Left cardiac atrium (tissue), 4 donors: Measurements from ENCODE around the gene THAP8. TPM values are rescaled to one million over a fixed set of nuclear protein-coding genes. Genes with fewer than 3 reads are reported as not detected.
"Not testable (repeated sequence)": the region's sequence is repeated elsewhere in the genome, so short reads cannot be mapped to it uniquely, and the experiment has no call there.

Source experiments
- ATAC-seq, 2 donors: fragments of 200-7000 bp; cut with Tn5 transposase; one replicate each; pipeline ENCODE4 v1.9.1; 2020; ENCODE audit warnings: mild to moderate bottlenecking in 2 of 2, moderate library complexity in 2 of 2
- DNase-seq: peaks from one replicate; pipeline ENCODE4 v3.0.0-alpha.2; 2020
- intact Hi-C, 2 donors: fragments of 100-400 bp; cut with DNase I; formaldehyde crosslinking; loops; one replicate each; pipeline versions ENCODE4 v1.14.1 to v1.15.1; 2022 to 2023
- total RNA-seq, 2 donors: library from RNA; stranded (reverse); fragmentation: NEBNext Ultra II Directional; extraction: Animal tissue kit (Norgen Biotek cat#: 25700); gene quantifications; one replicate each; pipeline ENCODE4 v1.2.1, GENCODE V29; 2021
- donor health status: DM: no; HTN: yes; CAD: no.
- donor health status: DM: no; HTN: yes; CAD: no; lungs with severe emphysema.
- donor health status: DM: yes; HTN: yes; CAD: no.
- donor health status: Dilated cardiomyopathy.

THAP8 gene
- total RNA-seq, 2 donors from 2014 or later, result 2.3 to 4.4 TPM

- ATAC-seq (peak; percentile 55 to 88), DNase-seq (no peak)
- intact Hi-C loops, result no loop called here
Measured at GRCh38 chr19:36041831-36042230, 12.3 kb downstream of the THAP8 start.

GRCh38 chr19:36041092-36041491 lies 13.0 kb downstream of the THAP8 start:
- intact Hi-C loops, DNase-seq, ATAC-seq: not testable (repeated sequence)

- DNase-seq, result no peak
- intact Hi-C loops, result no loop called here
- no peak for ATAC-seq
Measured at GRCh38 chr19:36040495-36040894, 13.6 kb downstream of the THAP8 start.

GRCh38 chr19:36032251-36033104 lies 21.6 kb downstream of the THAP8 start, which contains the start of gene CLIP3:
Gene CLIP3 (minus strand): TSS chr19:36032873. CDS start chr19:36032357, 516 bp downstream.
- intact Hi-C loops, result no loop called here
- peak; percentile 71 for DNase-seq
- ATAC-seq, result peak; percentile 88 to 89

- intact Hi-C loops, result no loop called here
- ATAC-seq (no peak), DNase-seq (no peak)
Measured at GRCh38 chr19:36031308-36031707, 22.8 kb downstream of the THAP8 start.

GRCh38 chr19:36030264-36031148 lies 23.6 kb downstream of the THAP8 start:
- DNase-seq (no peak), ATAC-seq (no peak)
- intact Hi-C loops, result no loop called here

GRCh38 chr19:36028313-36029041 lies 25.6 kb downstream of the THAP8 start:
- no peak for DNase-seq
- ATAC-seq, result no peak
- intact Hi-C loops, result no loop called here

- ATAC-seq, result no peak
- DNase-seq, result no peak
- intact Hi-C loops, result no loop called here
Measured at GRCh38 chr19:36027696-36028095, 26.4 kb downstream of the THAP8 start.

- no peak for DNase-seq
- intact Hi-C loops, result no loop called here
- ATAC-seq, result no peak
Measured at GRCh38 chr19:36026091-36026876, 27.8 kb downstream of the THAP8 start.

GRCh38 chr19:36025541-36025940 lies 28.5 kb downstream of the THAP8 start:
- intact Hi-C loops, result no loop called here
- ATAC-seq, result no peak
- no peak for DNase-seq

GRCh38 chr19:36023432-36023831 lies 30.7 kb downstream of the THAP8 start:
- DNase-seq, result no peak
- intact Hi-C loops, result no loop called here
- no peak for ATAC-seq

GRCh38 chr19:36019061-36019670 lies 34.9 kb downstream of the THAP8 start:
- no peak for ATAC-seq
- no peak for DNase-seq
- intact Hi-C loops, result no loop called here

GRCh38 chr19:36014012-36014924 lies 39.8 kb downstream of the THAP8 start, which contains the start of gene ALKBH6:
Gene ALKBH6 (minus strand): TSS chr19:36014213. CDS start chr19:36013397, 816 bp downstream.
- intact Hi-C loops, result no loop called here
- ATAC-seq (peak; percentile 99), DNase-seq (peak; percentile 100)

GRCh38 chr19:36013280-36014011 lies 40.6 kb downstream of the THAP8 start:
- DNase-seq, result no peak
- no peak for ATAC-seq
- intact Hi-C loops, result no loop called here

- ATAC-seq (no peak), DNase-seq (no peak)
- intact Hi-C loops, result no loop called here
Measured at GRCh38 chr19:36010402-36010801, 43.7 kb downstream of the THAP8 start.

- intact Hi-C loops, result no loop called here
- ATAC-seq (no peak), DNase-seq (no peak)
Measured at GRCh38 chr19:36009633-36010379, 44.3 kb downstream of the THAP8 start.
